Skeletal muscle satellite cell (primary cell): ENCODE measurements around the gene VSTM4. TPM values are rescaled to one million over a fixed set of nuclear protein-coding genes. Genes with fewer than 3 reads are reported as not detected.

Experiments used
- H3K27me3 ChIP-seq: 2 replicates; pipeline ENCODE4 v1.7.0; 2013; ENCODE audit warnings: low read length; ENCODE audit not compliant: control insufficient read depth, insufficient read depth
- H3K36me3 ChIP-seq: 2 replicates; pipeline ENCODE4 v1.7.0; 2013; ENCODE audit warnings: mild to moderate bottlenecking, control low read depth, low read length; ENCODE audit not compliant: insufficient read depth
- H3K4me1 ChIP-seq: 2 replicates; pipeline ENCODE4 v1.7.0; 2013; ENCODE audit warnings: low read length; ENCODE audit not compliant: control insufficient read depth, insufficient read depth
- H3K4me2 ChIP-seq: 2 replicates; pipeline ENCODE4 v1.7.0; 2013; ENCODE audit warnings: mild to moderate bottlenecking, low read length
- H3K4me3 ChIP-seq: 2 replicates; pipeline ENCODE4 v1.7.0; 2013; ENCODE audit warnings: low read length
- H3K9ac ChIP-seq: 2 replicates; pipeline ENCODE4 v1.7.0; 2013; ENCODE audit warnings: mild to moderate bottlenecking, low read depth, low read length, moderate library complexity
- H3K9me3 ChIP-seq: replicated peaks from 2 replicates; pipeline ENCODE4 v1.7.0; 2013; ENCODE audit warnings: mild to moderate bottlenecking, control low read depth, low read length
- small RNA-seq: library from RNA; depleted of rRNA; stranded (forward); fragments of <200 nt; gene quantifications from one replicate; pipeline ENCODE3, GENCODE V24; 2012

The VSTM4 gene

DNA sequence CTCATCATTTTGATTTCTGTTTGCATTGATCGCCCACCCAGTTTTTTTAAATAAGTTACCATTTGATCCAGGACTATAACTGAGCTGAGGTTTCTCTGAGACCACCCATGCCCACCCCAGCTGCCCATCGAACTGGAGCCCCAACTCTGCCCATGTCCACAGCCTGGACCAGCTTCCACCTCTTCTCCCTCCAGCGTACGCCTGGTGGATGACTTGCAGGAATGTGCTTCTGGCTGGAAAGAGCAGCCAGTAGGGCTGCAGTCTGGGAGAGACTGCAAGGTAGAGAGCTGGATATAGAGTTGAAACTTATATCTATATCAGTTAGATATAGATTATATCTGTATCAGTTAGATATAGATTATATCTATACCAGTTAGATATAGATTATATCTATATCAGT lies 149.9 kb downstream of the VSTM4 start:
- Histone ChIP-seq H3K4me2 (no peak overlapping the region), H3K27me3 (peaks cover 29% of the 10 kb centered on the region), H3K4me3 (no peak overlapping the region), H3K4me1 (no peaks in the 10 kb centered on the region), H3K9me3 (no peaks in the 10 kb centered on the region), H3K36me3 (no peaks in the 10 kb centered on the region), H3K9ac (no peak overlapping the region)

Small RNA genes within 50 kb of the gene (small RNA-seq; reads per million reads assigned to genes)
- gene MIR4294, result not detected
